UCSD-AML1 (cell line): ENCODE results near the gene GMPR2.
A peak's percentile ranks its signal among the peaks of the same experiment; 100 is the strongest.

Source experiments
- DNase-seq: peaks from one replicate; lab custom pipeline; 2025; ENCODE audit not compliant: unreplicated experiment; lab: John Stamatoyannopoulos, UW

Gene GMPR2

GRCh38 chr14:24232645-24233537 lies at the start of gene GMPR2:
TSS of gene GMPR2 (plus strand) at chr14:24232929. CDS start at chr14:24233254, 325 bp downstream.
- DNase-seq: no peak

- no peak for DNase-seq
Measured at GRCh38 chr14:24183014-24183481, 49.7 kb upstream of the GMPR2 start.

GRCh38 chr14:24184104-24184970 lies 48.4 kb upstream of the GMPR2 start:
- DNase-seq: no peak

GRCh38 chr14:24185026-24185425 lies 47.7 kb upstream of the GMPR2 start:
- no peak for DNase-seq

GRCh38 chr14:24185741-24186140 lies 47.0 kb upstream of the GMPR2 start:
- no peak for DNase-seq

GRCh38 chr14:24186831-24187538 lies 45.7 kb upstream of the GMPR2 start:
- no peak for DNase-seq

- DNase-seq: no peak
Measured at GRCh38 chr14:24187539-24187915, 45.2 kb upstream of the GMPR2 start.

- DNase-seq: peak; percentile 94
Measured at GRCh38 chr14:24188251-24189058, 44.3 kb upstream of the GMPR2 start, which contains the start of gene IPO4. TSS of gene IPO4 (minus strand) at chr14:24188816. CDS start at chr14:24188787, 29 bp downstream.

GRCh38 chr14:24189059-24189375 lies 43.7 kb upstream of the GMPR2 start:
- no peak for DNase-seq

GRCh38 chr14:24189460-24189859 lies 43.3 kb upstream of the GMPR2 start:
- DNase-seq: no peak

GRCh38 chr14:24190416-24190815 lies 42.3 kb upstream of the GMPR2 start:
- DNase-seq: no peak

GRCh38 chr14:24192933-24193332 lies 39.8 kb upstream of the GMPR2 start:
- no peak for DNase-seq

GRCh38 chr14:24194186-24194872 lies 38.4 kb upstream of the GMPR2 start:
- no peak for DNase-seq

- DNase-seq: no peak
Measured at GRCh38 chr14:24194873-24195185, 37.9 kb upstream of the GMPR2 start.

GRCh38 chr14:24195186-24196070 lies 37.3 kb upstream of the GMPR2 start, which contains the start of gene TM9SF1:
TSS of gene TM9SF1 (minus strand) at chr14:24195441. CDS start at chr14:24195019, 422 bp downstream.
- DNase-seq: peak; percentile 86

GRCh38 chr14:24196071-24197055 lies 36.4 kb upstream of the GMPR2 start:
- no peak for DNase-seq

- no peak for DNase-seq
Measured at GRCh38 chr14:24197056-24197450, 35.7 kb upstream of the GMPR2 start.
